Esophagus muscularis mucosa (tissue), 4 donors: ENCODE data around the gene PPP1R14B. TPM values are rescaled to one million over a fixed set of nuclear protein-coding genes. Genes with fewer than 3 reads are reported as not detected.

Experiments used
- DNase-seq: peaks from one replicate; pipeline ENCODE4 v3.0.0-alpha.2; 2017; ENCODE audit errors: extremely low spot score
- H3K27ac ChIP-seq, 4 donors: fragments of 200-600 bp; sonication (generic); replicated peaks in 1 of 4; 1 replicate in 3 of 4; 2 replicates in 1 of 4; pipeline ENCODE4 v1.5.1; 2016 to 2019; ENCODE audit warnings: mild to moderate bottlenecking in 1 of 4
- H3K27me3 ChIP-seq, 4 donors: fragments of 200-600 bp; sonication (generic); one replicate each; pipeline versions ENCODE4 v1.5.1 to v1.6.0; 2016 to 2019
- H3K36me3 ChIP-seq, 4 donors: fragments of 200-600 bp; sonication (generic); one replicate each; pipeline ENCODE4 v1.5.1; 2016 to 2019
- H3K4me1 ChIP-seq, 4 donors: fragments of 200-600 bp; sonication (generic); one replicate each; pipeline ENCODE4 v1.5.1; 2016 to 2019
- H3K4me3 ChIP-seq, 4 donors: fragments of 200-600 bp; sonication (generic); 1 replicate in 2 of 4; 2 replicates in 2 of 4; pipeline ENCODE4 v1.5.1; 2016 to 2019; ENCODE audit warnings: mild to moderate bottlenecking in 4 of 4, moderate library complexity in 1 of 4
- H3K9me3 ChIP-seq, 4 donors: fragments of 200-600 bp; sonication (generic); 1 replicate in 3 of 4; 2 replicates in 1 of 4; pipeline ENCODE4 v1.5.1; 2016 to 2019
- EP300 ChIP-seq: sonication (generic); formaldehyde crosslinking; IDR thresholded peaks from one replicate; pipeline ENCODE4 v1.6.1; 2017; ENCODE audit warnings: antibody characterized with exemption
- POLR2A ChIP-seq: fragments of 450-650 bp; IDR thresholded peaks from one replicate; pipeline ENCODE4 v1.6.1; 2017; ENCODE audit warnings: antibody characterized with exemption, moderate library complexity, mild to moderate bottlenecking, low read depth
- POLR2AphosphoS5 ChIP-seq, 2 donors: sonication (generic); formaldehyde crosslinking; IDR thresholded peaks; one replicate each; pipeline ENCODE4 v1.6.1; 2017; ENCODE audit warnings: antibody characterized with exemption in 2 of 2
- WGBS: methylation state at CpG from one replicate; pipeline ENCODE4 v1.1.5; 2018; 5-methylcytosine and 5-hydroxymethylcytosine counted together
- intact Hi-C: fragments of 100-400 bp; cut with DNase I; formaldehyde crosslinking; loops from one replicate; pipeline ENCODE4 v1.15.1; 2023
- total RNA-seq, 4 donors: library from RNA; depleted of rRNA; stranded (reverse); fragments of >200 nt; gene quantifications; one replicate each; pipeline versions ENCODE4 v1.1.0 to v1.2.1, GENCODE V29; 2016
- TF ChIP-seq, protein P1 (sequence below), 3 experiments: fragments of 200-600 bp in 2 of 3; fragments of 450-650 bp in 1 of 3; sonication (generic) in 2 of 3; IDR thresholded peaks; one replicate each; pipeline ENCODE4 v1.5.1; 2017 to 2019; ENCODE audit warnings: antibody characterized with exemption in 3 of 3, mild to moderate bottlenecking in 2 of 3, moderate library complexity in 1 of 3

Gene PPP1R14B
- total RNA-seq, 4 donors from 2014 or later: 50.4 to 92.9 (median 79.8) TPM

DNA sequence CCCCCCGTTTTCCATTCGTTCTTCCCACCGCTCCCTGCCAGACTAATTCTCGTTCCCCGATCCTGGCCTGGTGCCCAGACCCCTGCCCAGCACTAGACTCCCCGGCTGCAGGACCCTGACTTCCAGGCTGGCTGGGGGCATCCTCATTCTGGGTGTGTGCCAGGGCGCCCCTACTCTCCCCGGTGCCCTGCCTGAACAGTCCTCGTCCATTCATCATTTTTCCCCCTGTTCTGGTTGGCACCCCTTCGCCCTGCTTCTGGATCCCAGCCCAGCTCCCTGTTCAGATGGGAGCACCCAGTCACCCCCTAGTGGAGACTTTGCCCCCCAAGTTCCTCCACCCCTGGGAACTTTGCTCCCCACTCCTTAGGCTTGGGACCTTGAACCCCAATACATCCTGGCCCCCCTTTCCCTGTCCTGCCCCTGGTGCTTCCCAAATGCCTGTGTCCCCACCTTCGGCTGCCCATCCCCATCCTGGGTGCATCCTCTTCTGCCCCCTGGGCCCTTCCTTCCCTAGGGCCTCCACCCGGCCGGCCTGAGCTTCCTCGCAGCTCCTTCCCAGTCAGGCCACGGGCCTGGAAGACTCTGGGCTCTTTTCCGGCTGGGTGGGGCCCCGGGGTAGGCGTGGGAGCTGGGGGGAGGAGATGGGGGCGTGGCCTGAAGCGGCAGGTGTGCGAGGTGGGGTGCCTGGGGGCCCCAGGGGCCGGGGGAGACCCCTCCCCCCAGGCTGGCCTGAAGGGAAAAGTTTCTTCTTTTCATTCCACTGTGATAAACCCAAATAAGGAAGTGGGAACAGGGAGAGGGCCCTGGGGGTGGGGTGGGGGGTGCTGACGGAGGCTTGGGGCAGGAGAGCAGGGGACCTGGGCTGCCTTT lies 5.5 kb upstream of the PPP1R14B start:
- Histone ChIP-seq H3K4me3 (peak overlapping the region; percentile 88 to 93 (median 92)), H3K36me3 (peaks cover 16 to 31% (median 30%) of the 10 kb centered on the region in 4 donors), H3K27ac (peak overlapping the region; percentile 81 to 86 (median 84)), H3K4me1 (peaks cover 36 to 57% (median 49%) of the 10 kb centered on the region in 4 donors), H3K9me3 (no peaks in the 10 kb centered on the region), H3K27me3 (no peaks in the 10 kb centered on the region)
- DNase-seq: no peak
- WGBS: 0% methylated on average over 11 of the region's 23 CpGs
- TF ChIP-seq, protein P1, sequence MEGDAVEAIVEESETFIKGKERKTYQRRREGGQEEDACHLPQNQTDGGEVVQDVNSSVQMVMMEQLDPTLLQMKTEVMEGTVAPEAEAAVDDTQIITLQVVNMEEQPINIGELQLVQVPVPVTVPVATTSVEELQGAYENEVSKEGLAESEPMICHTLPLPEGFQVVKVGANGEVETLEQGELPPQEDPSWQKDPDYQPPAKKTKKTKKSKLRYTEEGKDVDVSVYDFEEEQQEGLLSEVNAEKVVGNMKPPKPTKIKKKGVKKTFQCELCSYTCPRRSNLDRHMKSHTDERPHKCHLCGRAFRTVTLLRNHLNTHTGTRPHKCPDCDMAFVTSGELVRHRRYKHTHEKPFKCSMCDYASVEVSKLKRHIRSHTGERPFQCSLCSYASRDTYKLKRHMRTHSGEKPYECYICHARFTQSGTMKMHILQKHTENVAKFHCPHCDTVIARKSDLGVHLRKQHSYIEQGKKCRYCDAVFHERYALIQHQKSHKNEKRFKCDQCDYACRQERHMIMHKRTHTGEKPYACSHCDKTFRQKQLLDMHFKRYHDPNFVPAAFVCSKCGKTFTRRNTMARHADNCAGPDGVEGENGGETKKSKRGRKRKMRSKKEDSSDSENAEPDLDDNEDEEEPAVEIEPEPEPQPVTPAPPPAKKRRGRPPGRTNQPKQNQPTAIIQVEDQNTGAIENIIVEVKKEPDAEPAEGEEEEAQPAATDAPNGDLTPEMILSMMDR (IDR thresholded peaks at IDR 0.05): peak; percentile 13 to 37 (median 21)
- TF ChIP-seq POLR2A (no peak), POLR2AphosphoS5 (IDR thresholded peaks at IDR 0.05) (no peak), EP300 (no peak)
- intact Hi-C loops: loop anchor here (1.0 kb wide), 1 partner anchor 48 kb away; no protein-coding TSS in a partner anchor

- intact Hi-C loops: loop anchor here (1.0 kb wide), 1 partner anchor 47 kb away; no protein-coding TSS in a partner anchor
- 3% methylated on average over 7 of the region's 18 CpGs for WGBS
- Histone ChIP-seq H3K36me3 (peaks cover 15 to 26% (median 25%) of the 10 kb centered on the region in 4 donors), H3K27ac (peak overlapping the region; percentile 81 to 86 (median 84)), H3K9me3 (no peaks in the 10 kb centered on the region), H3K4me1 (peaks cover 36 to 61% (median 53%) of the 10 kb centered on the region in 4 donors), H3K27me3 (no peaks in the 10 kb centered on the region), H3K4me3 (peak overlapping the region; percentile 88 to 93 (median 92))
- no peak for DNase-seq
- TF ChIP-seq, protein P1 (IDR thresholded peaks at IDR 0.05): no peak
- TF ChIP-seq POLR2AphosphoS5 (IDR thresholded peaks at IDR 0.05) (no peak), EP300 (no peak), POLR2A (no peak)
Observed at GRCh38 chr11:64251753-64252002, 4.9 kb upstream of the PPP1R14B start.

GRCh38 chr11:64251016-64251752 lies 4.4 kb upstream of the PPP1R14B start, which contains the start of gene PLCB3:
Gene PLCB3 (plus strand): TSS chr11:64251530. CDS start chr11:64251650, 120 bp downstream.
- Histone ChIP-seq H3K4me1 (peaks cover 36 to 62% (median 53%) of the 10 kb centered on the region in 4 donors), H3K36me3 (peaks cover 10 to 21% (median 20%) of the 10 kb centered on the region in 4 donors), H3K9me3 (no peaks in the 10 kb centered on the region), H3K27ac (peak within 1 kb of the TSS; percentile 81 to 86 (median 84)), H3K27me3 (no peaks in the 10 kb centered on the region), H3K4me3 (peak within 1 kb of the TSS; percentile 88 to 93 (median 92))
- TF ChIP-seq POLR2AphosphoS5 (IDR thresholded peaks at IDR 0.05) (peak; percentile 4 to 45), POLR2A (no peak)
- TF ChIP-seq, protein P1 (IDR thresholded peaks at IDR 0.05): peak; percentile 76 to 94 (median 91)
- WGBS: 1% methylated on average over 10 of the region's 75 CpGs
- no peak for DNase-seq
- intact Hi-C loops: no loop called here

DNA sequence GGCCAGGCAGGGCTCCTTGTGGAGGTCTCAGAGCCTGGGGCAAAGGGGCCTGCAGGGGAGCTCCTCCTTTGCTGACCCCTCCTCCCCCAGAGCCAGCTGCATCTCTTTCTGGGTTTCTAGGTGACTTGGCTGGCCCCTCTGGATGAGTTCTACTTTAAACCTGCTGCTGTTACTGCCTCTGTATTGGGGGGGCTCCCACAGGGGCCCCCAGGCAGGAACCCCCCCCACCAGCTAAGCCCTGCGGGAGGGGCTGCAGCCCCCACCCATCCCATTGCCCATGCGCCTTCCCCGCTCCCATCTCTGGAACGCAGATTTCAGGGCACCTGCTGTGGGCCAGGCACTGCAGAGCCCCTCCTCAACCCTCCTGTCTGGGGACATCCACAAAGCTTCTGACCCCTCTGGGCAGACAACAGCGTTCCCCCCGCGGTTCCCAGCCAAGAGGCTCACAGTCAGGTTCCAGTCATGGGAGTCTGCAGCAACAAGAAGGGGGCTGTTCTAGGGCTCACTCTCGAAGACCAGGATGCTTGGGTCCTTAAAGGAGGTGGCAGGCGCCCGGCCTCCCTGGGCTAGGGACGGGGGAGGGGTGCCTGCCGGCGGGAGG lies 3.8 kb upstream of the PPP1R14B start:
- Histone ChIP-seq H3K4me1 (peaks cover 40 to 67% (median 58%) of the 10 kb centered on the region in 4 donors), H3K36me3 (peaks cover 3 to 14% (median 13%) of the 10 kb centered on the region in 4 donors), H3K27ac (peak overlapping the region in 1 of 4 donors; percentile 81), H3K27me3 (no peaks in the 10 kb centered on the region), H3K4me3 (peak overlapping the region; percentile 88 to 93 (median 92)), H3K9me3 (no peaks in the 10 kb centered on the region)
- intact Hi-C loops: no loop called here
- WGBS: 0% methylated on average over 3 of the region's 13 CpGs
- TF ChIP-seq POLR2A (no peak), EP300 (no peak), POLR2AphosphoS5 (IDR thresholded peaks at IDR 0.05) (no peak)
- TF ChIP-seq, protein P1 (IDR thresholded peaks at IDR 0.05): no peak
- DNase-seq: no peak
